OCI-LY3 (cell line): ENCODE measurements around the gene APOBEC3F.

Experiments
- CTCF ChIP-seq: fragments of 200-600, 300-600 bp; sonication (generic); IDR thresholded peaks from 2 replicates; pipeline ENCODE4 v1.5.1; 2014; ENCODE audit warnings: antibody characterized with exemption, low read length, low read depth
- EZH2phosphoT487 ChIP-seq: fragments of 200-600 bp; shearing (Covaris generic); IDR thresholded peaks from 2 replicates; pipeline ENCODE4 v1.6.1; 2018; ENCODE audit warnings: antibody characterized with exemption, mixed run types, low read depth

GRCh38 chr22:39026509-39027150 lies 14.0 kb upstream of the APOBEC3F start:
- no peak for TF ChIP-seq CTCF
- TF ChIP-seq EZH2phosphoT487, result no peak
